GM18502 (cell line): ENCODE data around the gene RNF223.
"Not testable (repeated sequence)": the region's sequence is repeated elsewhere in the genome, so short reads cannot be mapped to it uniquely, and the experiment has no call there.

Experiments used
- ATAC-seq: cut with Tn5 transposase; IDR thresholded peaks from one replicate; pipeline ENCODE4 v1.9.1; 2021; ENCODE audit warnings: mild to moderate bottlenecking; ENCODE audit not compliant: unreplicated experiment, poor library complexity

RNF223 gene

GRCh38 chr1:1033009-1033587 is 41.0 kb downstream of the RNF223 start:
- peak; percentile 86 for ATAC-seq

GRCh38 chr1:1032424-1032823 is 41.7 kb downstream of the RNF223 start:
- peak; percentile 3 for ATAC-seq

GRCh38 chr1:1031659-1032235 is 42.4 kb downstream of the RNF223 start:
- no peak for ATAC-seq

GRCh38 chr1:1030867-1031658 is 43.0 kb downstream of the RNF223 start:
- not testable (repeated sequence) for ATAC-seq

GRCh38 chr1:1027791-1028190 is 46.3 kb downstream of the RNF223 start:
- ATAC-seq = no peak

- ATAC-seq = no peak
Measured at GRCh38 chr1:1026599-1027413, 47.3 kb downstream of the RNF223 start.

GRCh38 chr1:1025730-1026129 is 48.4 kb downstream of the RNF223 start:
- no peak for ATAC-seq

- ATAC-seq = no peak
Measured at GRCh38 chr1:1024771-1025699, 49.1 kb downstream of the RNF223 start.

- no peak for ATAC-seq
Measured at GRCh38 chr1:1024149-1024770, 49.8 kb downstream of the RNF223 start.

- no peak for ATAC-seq
Measured at GRCh38 chr1:1023700-1024099, 50.4 kb downstream of the RNF223 start.

- no peak for ATAC-seq
Measured at GRCh38 chr1:1022302-1023009, 51.6 kb downstream of the RNF223 start.

GRCh38 chr1:1021920-1022259 is 52.2 kb downstream of the RNF223 start:
- no peak for ATAC-seq

- no peak for ATAC-seq
Measured at GRCh38 chr1:1021010-1021919, 52.8 kb downstream of the RNF223 start.
